HEK293T (cell line): Measurements from ENCODE around the gene CALB2.
A peak's percentile ranks its signal among the peaks of the same experiment; 100 is the strongest.

Experiments
- CTCF ChIA-PET: fragments of 350-600 bp; formaldehyde crosslinking; extraction: SDS; loops from one replicate; lab custom pipeline; 2021; ENCODE audit warnings: antibody characterized with exemption, inconsistent platforms; lab: Yijun Ruan, JAX
- POLR2A ChIA-PET: fragments of 350-600 bp; formaldehyde crosslinking; extraction: SDS; loops from one replicate; lab custom pipeline; 2020; ENCODE audit warnings: antibody characterized with exemption, inconsistent platforms; lab: Yijun Ruan, JAX
- DNase-seq: peaks from one replicate; pipeline ENCODE4 v3.0.0; 2012; ENCODE audit warnings: mixed read lengths; ENCODE audit errors: extremely low spot score
- ARNT ChIP-seq: fragments of 450-650 bp; IDR thresholded peaks from 2 replicates; pipeline ENCODE4 v1.6.1; 2017; ENCODE audit warnings: mild to moderate bottlenecking
- BHLHE40 ChIP-seq: fragments of 450-650 bp; IDR thresholded peaks from 2 replicates; pipeline ENCODE4 v1.6.1; 2016; ENCODE audit warnings: mild to moderate bottlenecking, moderate library complexity, borderline replicate concordance
- CTBP1 ChIP-seq: fragments of 450-650 bp; IDR thresholded peaks from 2 replicates; pipeline ENCODE4 v1.6.1; 2016; ENCODE audit warnings: borderline replicate concordance
- ELF4 ChIP-seq: fragments of 450-650 bp; IDR thresholded peaks from 2 replicates; pipeline ENCODE4 v1.6.1; 2017; ENCODE audit warnings: antibody characterized with exemption
- FOXA1 ChIP-seq: fragments of 450-650 bp; IDR thresholded peaks from 2 replicates; pipeline ENCODE4 v1.6.1; 2016; ENCODE audit warnings: mild to moderate bottlenecking
- FOXK2 ChIP-seq: fragments of 450-650 bp; IDR thresholded peaks from 2 replicates; pipeline ENCODE4 v1.6.1; 2016; ENCODE audit warnings: mild to moderate bottlenecking
- FOXM1 ChIP-seq: fragments of 450-650 bp; IDR thresholded peaks from 2 replicates; pipeline ENCODE4 v1.6.1; 2017; ENCODE audit warnings: mild to moderate bottlenecking, borderline replicate concordance
- HDGF ChIP-seq: fragments of 450-650 bp; IDR thresholded peaks from 2 replicates; pipeline ENCODE4 v1.6.1; 2017; ENCODE audit warnings: antibody characterized with exemption, borderline replicate concordance
- L3MBTL2 ChIP-seq: fragments of 450-650 bp; conservative IDR thresholded peaks from 2 replicates; pipeline ENCODE4 v1.6.1; 2016; ENCODE audit warnings: mild to moderate bottlenecking
- LEF1 ChIP-seq: fragments of 450-650 bp; IDR thresholded peaks from 2 replicates; pipeline ENCODE4 v1.6.1; 2017; ENCODE audit warnings: mild to moderate bottlenecking, borderline replicate concordance
- NFRKB ChIP-seq: fragments of 450-650 bp; IDR thresholded peaks from 2 replicates; pipeline ENCODE4 v1.6.1; 2016; ENCODE audit warnings: mild to moderate bottlenecking, moderate library complexity
- PKNOX1 ChIP-seq: fragments of 450-650 bp; IDR thresholded peaks from 2 replicates; pipeline ENCODE4 v1.6.1; 2016
- SP1 ChIP-seq: fragments of 450-650 bp; IDR thresholded peaks from 2 replicates; pipeline ENCODE4 v1.6.1; 2017
- SUZ12 ChIP-seq: fragments of 450-650 bp; IDR thresholded peaks from 2 replicates; pipeline ENCODE4 v1.6.1; 2016; ENCODE audit warnings: mild to moderate bottlenecking
- TARDBP ChIP-seq: fragments of 450-650 bp; IDR thresholded peaks from 2 replicates; pipeline ENCODE4 v1.6.1; 2016
- ZNF384 ChIP-seq: fragments of 450-650 bp; IDR thresholded peaks from 2 replicates; pipeline ENCODE4 v1.6.1; 2016

The CALB2 gene

GRCh38 chr16:71357681-71358080, 842 bp upstream of the CALB2 start:
- TF ChIP-seq LEF1 = no peak
- TF ChIP-seq FOXK2 = no peak
- TF ChIP-seq HDGF = no peak
- no peak for TF ChIP-seq L3MBTL2
- TF ChIP-seq ZNF384 = no peak
- no peak for TF ChIP-seq CTBP1
- no peak for TF ChIP-seq BHLHE40
- TF ChIP-seq NFRKB = no peak
- no peak for TF ChIP-seq TARDBP
- TF ChIP-seq FOXM1 = no peak
- TF ChIP-seq PKNOX1 = no peak
- no peak for TF ChIP-seq ARNT
- TF ChIP-seq ELF4 = no peak
- TF ChIP-seq SUZ12 = no peak
- no peak for TF ChIP-seq SP1
- no peak for TF ChIP-seq FOXA1
- ChIA-PET CTCF (interaction anchor here (0.9 kb wide), 1 partner anchor 46 kb away, joined by 4 read pairs; no protein-coding TSS in a partner anchor), POLR2A (no interaction called here)
- DNase-seq = no peak

DNA sequence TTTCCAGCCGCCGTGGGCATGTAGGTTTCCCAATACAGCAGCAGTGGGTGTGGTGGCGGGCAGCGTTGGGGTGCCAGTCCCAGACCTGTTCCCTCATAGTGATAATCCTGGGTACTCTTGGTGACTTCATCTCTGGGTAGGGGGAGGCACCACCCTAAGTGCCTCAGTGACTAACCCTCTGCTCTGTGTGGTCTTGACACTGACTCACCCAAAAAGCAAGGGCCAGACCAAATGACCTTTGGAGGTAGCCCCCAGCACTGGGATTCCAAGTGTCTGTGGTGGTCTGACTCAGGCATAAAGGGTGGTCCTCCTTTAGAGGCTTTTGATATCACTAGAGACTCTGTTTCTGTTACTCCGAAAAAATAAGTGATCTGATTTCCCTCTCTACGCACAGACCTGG, 908 bp downstream of the CALB2 start:
- TF ChIP-seq ELF4 = no peak
- TF ChIP-seq TARDBP = no peak
- TF ChIP-seq BHLHE40 = no peak
- no peak for TF ChIP-seq NFRKB
- TF ChIP-seq ZNF384 = no peak
- TF ChIP-seq HDGF = no peak
- no peak for TF ChIP-seq ARNT
- TF ChIP-seq CTBP1 = no peak
- no peak for TF ChIP-seq FOXA1
- TF ChIP-seq L3MBTL2 = no peak
- no peak for TF ChIP-seq LEF1
- TF ChIP-seq FOXK2 = no peak
- TF ChIP-seq FOXM1 = no peak
- TF ChIP-seq SUZ12 = no peak
- ChIA-PET CTCF (no interaction called here), POLR2A (no interaction called here)
- no peak for DNase-seq

- no peak for TF ChIP-seq TARDBP
- POLR2A ChIA-PET = no interaction called here
- no peak for DNase-seq
- CTCF ChIA-PET = interaction anchor here (1.5 kb wide), 1 partner anchor 52 kb away, joined by 5 read pairs; no protein-coding TSS in a partner anchor
Observed at GRCh38 chr16:71360378-71360777, 1.9 kb downstream of the CALB2 start.

- TF ChIP-seq L3MBTL2 = no peak
- TF ChIP-seq SUZ12 = no peak
- no peak for TF ChIP-seq HDGF
- ChIA-PET POLR2A (no interaction called here), CTCF (no interaction called here)
- DNase-seq = no peak
Observed at GRCh38 chr16:71364133-71364681, 5.7 kb downstream of the CALB2 start.

DNA sequence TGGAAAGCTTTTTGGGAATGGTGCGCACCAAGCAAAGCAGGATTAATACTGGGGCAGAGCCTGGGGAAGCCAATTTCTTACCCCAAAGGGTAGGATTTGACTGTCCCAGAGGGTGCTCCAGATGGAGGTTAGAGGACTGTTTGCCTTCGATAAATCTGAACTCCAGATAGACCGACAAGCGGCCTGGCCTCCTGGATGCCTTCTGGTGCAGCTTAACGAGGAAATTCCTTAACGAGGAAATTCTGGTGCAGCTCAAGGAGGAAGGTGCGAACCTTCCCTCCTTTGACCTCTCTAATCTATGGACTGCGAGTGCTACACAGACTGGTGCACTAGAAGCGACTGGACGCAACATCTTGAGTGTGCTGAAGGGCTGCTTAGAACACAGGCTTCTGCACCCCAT, 6.5 kb downstream of the CALB2 start:
- TF ChIP-seq SP1 (no peak), HDGF (no peak), TARDBP (no peak), PKNOX1 (no peak), ZNF384 (no peak), LEF1 (no peak), BHLHE40 (no peak), FOXK2 (no peak), FOXA1 (no peak), CTBP1 (no peak), SUZ12 (no peak), FOXM1 (no peak), ELF4 (no peak), L3MBTL2 (no peak), ARNT (no peak), NFRKB (no peak)
- DNase-seq = no peak
- POLR2A ChIA-PET = no interaction called here
- CTCF ChIA-PET = no interaction called here

DNA sequence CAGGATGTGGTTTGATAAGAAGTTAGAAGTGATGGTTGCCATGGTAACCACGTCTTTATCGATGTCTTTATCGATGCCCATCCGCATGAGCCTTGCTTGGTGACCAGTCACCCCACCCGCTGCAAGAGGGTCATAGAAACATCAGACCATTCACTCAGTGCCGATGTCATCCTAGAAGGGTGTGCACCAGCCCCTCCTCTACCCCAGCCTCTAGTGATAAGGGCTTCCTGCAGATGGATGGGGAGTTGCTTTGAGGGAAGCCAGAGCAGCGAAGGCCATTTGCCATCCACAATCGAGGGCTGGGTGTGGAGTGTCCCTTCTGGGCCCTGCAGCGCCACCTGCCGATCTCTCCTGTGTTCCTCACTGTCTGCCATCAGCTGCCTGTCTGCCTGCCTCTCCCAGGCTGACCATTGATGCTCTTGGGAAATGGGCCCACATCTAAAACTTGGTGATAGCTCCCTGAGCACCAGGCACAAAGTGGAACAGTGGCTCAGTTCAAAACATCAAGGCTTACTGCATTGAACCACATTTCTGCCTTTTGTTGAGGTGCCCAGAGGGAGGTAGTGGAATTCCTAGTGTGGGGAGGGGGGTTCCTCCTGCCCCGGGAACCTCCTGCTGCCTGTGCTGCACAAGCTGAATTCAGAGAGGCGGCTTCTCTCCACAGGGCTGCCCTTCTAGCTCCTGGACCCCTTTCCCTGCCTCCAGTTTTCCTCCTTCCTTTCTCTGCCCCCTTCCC, 8.9 kb downstream of the CALB2 start:
- no peak for TF ChIP-seq ARNT
- TF ChIP-seq FOXA1 = no peak
- no peak for TF ChIP-seq SUZ12
- no peak for TF ChIP-seq SP1
- TF ChIP-seq BHLHE40 = no peak
- no peak for TF ChIP-seq HDGF
- TF ChIP-seq PKNOX1 = no peak
- ChIA-PET CTCF (interaction anchor here (0.6 to 0.9 kb wide), 4 partner anchors 13 to 168 kb away, joined by 3 to 5 read pairs (median 3); no protein-coding TSS in a partner anchor), POLR2A (no interaction called here)
- peak; percentile 80 for DNase-seq
